ENCODE measurements around the gene PAX9. TPM values are rescaled to one million over a fixed set of nuclear protein-coding genes. Genes with fewer than 3 reads are reported as not detected.

The PAX9 gene
- total RNA-seq, 1 donor from 2014 or later = not detected

- ATAC-seq (ENCODE audit: low read depth) = no peak
- no peak for DNase-seq
- TF ChIP-seq CTCF (IDR thresholded peaks at IDR 0.05) = no peak
- ChIA-PET CTCF (no interaction called here), POLR2A (no interaction called here)
- Mint-ChIP-seq H3K27ac (no peak overlapping the region), H3K9me3 (no peaks in the 10 kb centered on the region), H3K36me3 (ENCODE audit: low read depth) (no peaks in the 10 kb centered on the region), H3K4me1 (peaks cover 19% of the 10 kb centered on the region), H3K4me3 (no peak overlapping the region), H3K27me3 (peaks cover 53% of the 10 kb centered on the region)
- intact Hi-C loops (cut with micrococcal nuclease) = no loop called here
Observed at GRCh38 chr14:36666416-36667206, 5.0 kb downstream of the PAX9 start.

GRCh38 chr14:36667679-36668078, 6.0 kb downstream of the PAX9 start:
- ChIA-PET CTCF (no interaction called here), POLR2A (no interaction called here)
- intact Hi-C loops (cut with micrococcal nuclease) = no loop called here
- Mint-ChIP-seq H3K9me3 (no peaks in the 10 kb centered on the region), H3K4me3 (no peak overlapping the region), H3K4me1 (peaks cover 10% of the 10 kb centered on the region), H3K27ac (no peak overlapping the region), H3K36me3 (ENCODE audit: low read depth) (no peaks in the 10 kb centered on the region), H3K27me3 (peaks cover 43% of the 10 kb centered on the region)
- no peak for TF ChIP-seq CTCF (IDR thresholded peaks at IDR 0.05)
- DNase-seq (no peak), ATAC-seq (ENCODE audit: low read depth) (no peak)

- ChIA-PET POLR2A (no interaction called here), CTCF (no interaction called here)
- H3K9me3 Mint-ChIP-seq = no peaks in the 10 kb centered on the region
- H3K27ac Mint-ChIP-seq = no peak overlapping the region
- H3K36me3 Mint-ChIP-seq (ENCODE audit: low read depth) = no peaks in the 10 kb centered on the region
- TF ChIP-seq CTCF (IDR thresholded peaks at IDR 0.05) = no peak
- no peak for DNase-seq
- no peak overlapping the region for H3K4me3 Mint-ChIP-seq
- no peak for ATAC-seq (ENCODE audit: low read depth)
- H3K27me3 Mint-ChIP-seq = peaks cover 16% of the 10 kb centered on the region
- intact Hi-C loops (cut with micrococcal nuclease) = no loop called here
- no peaks in the 10 kb centered on the region for H3K4me1 Mint-ChIP-seq
Observed at GRCh38 chr14:36671149-36671548, 9.5 kb downstream of the PAX9 start.

GRCh38 chr14:36672095-36672494, 10.4 kb downstream of the PAX9 start:
- H3K4me1 Mint-ChIP-seq = no peaks in the 10 kb centered on the region
- H3K36me3 Mint-ChIP-seq (ENCODE audit: low read depth) = no peaks in the 10 kb centered on the region
- ChIA-PET CTCF (no interaction called here), POLR2A (no interaction called here)
- intact Hi-C loops (cut with micrococcal nuclease) = no loop called here
- ATAC-seq (ENCODE audit: low read depth) (no peak), DNase-seq (no peak)
- H3K27me3 Mint-ChIP-seq = peaks cover 14% of the 10 kb centered on the region
- no peak overlapping the region for H3K27ac Mint-ChIP-seq
- no peak overlapping the region for H3K4me3 Mint-ChIP-seq
- H3K9me3 Mint-ChIP-seq = no peaks in the 10 kb centered on the region
- TF ChIP-seq CTCF (IDR thresholded peaks at IDR 0.05) = no peak

- H3K9me3 Mint-ChIP-seq = no peaks in the 10 kb centered on the region
- DNase-seq = no peak
- H3K4me1 Mint-ChIP-seq = no peaks in the 10 kb centered on the region
- ChIA-PET POLR2A (no interaction called here), CTCF (no interaction called here)
- TF ChIP-seq CTCF (IDR thresholded peaks at IDR 0.05) = no peak
- H3K4me3 Mint-ChIP-seq = no peak overlapping the region
- ATAC-seq (ENCODE audit: low read depth) = no peak
- no peak overlapping the region for H3K27ac Mint-ChIP-seq
- intact Hi-C loops (cut with micrococcal nuclease) = no loop called here
- peaks cover 5% of the 10 kb centered on the region for H3K27me3 Mint-ChIP-seq
- no peaks in the 10 kb centered on the region for H3K36me3 Mint-ChIP-seq (ENCODE audit: low read depth)
Observed at GRCh38 chr14:36674659-36675058, 13.0 kb downstream of the PAX9 start.

Data from activated B cell treated with CpG ODN at 0.5 μM for 24 hours (primary cell).